Tibial nerve (tissue), 4 donors: ENCODE data around the gene DCAF17.

Source experiments
- CTCF ChIP-seq, 5 experiments: fragments of 200-600 bp in 3 of 5; fragments of 450-650 bp in 2 of 5; sonication (generic) in 3 of 5; IDR thresholded peaks; one replicate each; pipeline ENCODE4 v1.5.1; 2016 to 2019; ENCODE audit warnings: antibody characterized with exemption in 5 of 5, mild to moderate bottlenecking in 3 of 5, moderate library complexity in 2 of 5
- EP300 ChIP-seq, 2 donors: sonication (generic); formaldehyde crosslinking; IDR thresholded peaks; one replicate each; pipeline ENCODE4 v1.6.1; 2017; ENCODE audit warnings: antibody characterized with exemption in 2 of 2, mild to moderate bottlenecking in 1 of 2
- POLR2A ChIP-seq, 2 donors: fragments of 450-650 bp; IDR thresholded peaks; one replicate each; pipeline ENCODE4 v1.6.1; 2017; ENCODE audit warnings: antibody characterized with exemption in 2 of 2, mild to moderate bottlenecking in 2 of 2, moderate library complexity in 2 of 2

GRCh38 chr2:171406044-171406443, 28.0 kb upstream of the DCAF17 start:
- TF ChIP-seq CTCF (IDR thresholded peaks at IDR 0.05) (no peak), POLR2A (IDR thresholded peaks at IDR 0.05) (no peak), EP300 (IDR thresholded peaks at IDR 0.05) (no peak)
